ENCODE measurements around the gene HFM1. TPM values are rescaled to one million over a fixed set of nuclear protein-coding genes. Genes with fewer than 3 reads are reported as not detected.
"Not testable (repeated sequence)": the region's sequence is repeated elsewhere in the genome, so short reads cannot be mapped to it uniquely, and the experiment has no call there.

Gene HFM1
- total RNA-seq, 2 donors from 2014 or later = not detected

DNA sequence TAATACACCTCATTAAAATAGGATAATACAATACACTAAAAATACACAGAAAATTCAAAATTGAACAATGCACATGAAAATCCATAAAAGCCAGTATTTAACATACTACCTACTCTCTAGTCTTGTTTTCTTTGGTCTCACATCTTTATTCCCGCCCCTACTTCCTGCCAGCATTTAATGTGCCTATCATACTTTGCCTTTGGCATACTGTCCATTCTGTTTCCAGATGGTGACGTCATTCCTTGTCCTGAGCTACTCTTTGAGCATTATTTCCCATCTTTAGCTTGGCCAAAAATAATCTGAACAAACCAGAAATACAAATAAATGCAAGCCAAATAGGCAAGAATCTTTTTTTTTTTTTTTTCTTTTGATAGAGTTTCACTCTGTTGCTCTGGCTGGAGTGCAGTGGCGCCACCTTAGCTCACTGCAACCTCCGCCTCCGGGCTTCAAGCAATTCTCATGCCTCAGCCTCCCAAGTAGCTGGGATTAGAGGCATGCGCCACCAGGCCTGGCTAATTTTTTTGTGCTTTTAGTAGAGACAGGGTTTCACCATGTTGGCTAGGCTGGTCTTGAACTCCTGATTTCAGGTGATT is 4.4 kb downstream of the HFM1 start:
- Mint-ChIP-seq H3K27ac (no peak overlapping the region), H3K36me3 (ENCODE audit: insufficient read depth in 2 of 2) (peaks cover 0 to 1% of the 10 kb centered on the region in 2 donors), H3K9me3 (no peaks in the 10 kb centered on the region), H3K4me3 (no peak overlapping the region), H3K4me1 (ENCODE audit: low read depth) (peaks cover 5% of the 10 kb centered on the region), H3K27me3 (ENCODE audit: low read depth) (peaks cover 16% of the 10 kb centered on the region)
- ATAC-seq (replicated peaks in 1 of 2) (no peak), DNase-seq (no peak)

DNA sequence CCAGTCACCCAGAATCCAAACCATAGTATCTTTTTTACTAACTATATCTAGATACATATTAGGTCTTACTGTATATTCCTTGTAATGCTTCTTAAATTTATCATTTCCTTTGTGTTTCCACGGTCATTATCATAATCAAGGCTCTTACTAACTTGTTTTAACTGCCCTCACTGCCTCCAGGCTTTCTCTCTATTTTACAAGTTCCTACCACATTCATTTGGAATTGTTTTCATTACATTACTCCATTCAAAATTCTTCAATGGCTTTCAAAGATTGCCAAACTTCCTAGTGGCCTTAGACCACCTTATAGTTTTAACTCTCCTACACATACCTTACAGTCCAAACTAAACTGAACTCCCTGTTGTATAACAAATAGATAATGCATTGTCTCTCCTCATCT is 6.3 kb downstream of the HFM1 start:
- ATAC-seq (replicated peaks in 1 of 2) = no peak
- DNase-seq = no peak
- Mint-ChIP-seq H3K27ac (no peak overlapping the region), H3K4me3 (no peak overlapping the region), H3K36me3 (ENCODE audit: insufficient read depth in 2 of 2) (no peaks in the 10 kb centered on the region), H3K9me3 (no peaks in the 10 kb centered on the region), H3K4me1 (ENCODE audit: low read depth) (no peaks in the 10 kb centered on the region), H3K27me3 (ENCODE audit: low read depth) (peaks cover 16% of the 10 kb centered on the region)

GRCh38 chr1:91397605-91398004 is 7.0 kb downstream of the HFM1 start:
- Mint-ChIP-seq H3K4me3 (no peak overlapping the region), H3K27ac (no peak overlapping the region), H3K27me3 (ENCODE audit: low read depth) (peaks cover 16% of the 10 kb centered on the region), H3K36me3 (ENCODE audit: insufficient read depth in 2 of 2) (no peaks in the 10 kb centered on the region), H3K9me3 (no peaks in the 10 kb centered on the region), H3K4me1 (ENCODE audit: low read depth) (no peaks in the 10 kb centered on the region)
- DNase-seq (no peak), ATAC-seq (replicated peaks in 1 of 2) (no peak)

DNA sequence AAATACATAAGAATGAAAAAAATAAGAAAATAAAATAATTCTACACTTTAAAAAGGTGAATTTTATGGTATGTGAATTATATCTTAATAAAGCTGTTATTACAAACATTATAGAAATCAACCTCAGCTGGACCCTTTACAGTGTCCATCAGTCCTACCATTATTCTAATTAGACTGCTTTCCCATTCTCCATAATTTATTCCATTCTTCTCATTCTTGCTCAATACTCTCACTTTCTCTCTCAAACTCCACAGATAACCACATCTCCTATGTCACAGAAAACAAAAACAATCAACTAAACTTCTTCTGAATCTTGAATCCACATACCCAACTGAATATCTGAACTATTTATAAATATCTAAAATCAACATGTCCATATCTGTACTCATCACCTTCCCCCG is 11.6 kb downstream of the HFM1 start:
- Mint-ChIP-seq H3K4me3 (no peak overlapping the region), H3K4me1 (ENCODE audit: low read depth) (no peaks in the 10 kb centered on the region), H3K9me3 (no peaks in the 10 kb centered on the region), H3K36me3 (ENCODE audit: insufficient read depth in 2 of 2) (no peaks in the 10 kb centered on the region), H3K27ac (no peak overlapping the region), H3K27me3 (ENCODE audit: low read depth) (no peaks in the 10 kb centered on the region)
- DNase-seq = no peak
- ATAC-seq (replicated peaks in 1 of 2) = no peak

DNA sequence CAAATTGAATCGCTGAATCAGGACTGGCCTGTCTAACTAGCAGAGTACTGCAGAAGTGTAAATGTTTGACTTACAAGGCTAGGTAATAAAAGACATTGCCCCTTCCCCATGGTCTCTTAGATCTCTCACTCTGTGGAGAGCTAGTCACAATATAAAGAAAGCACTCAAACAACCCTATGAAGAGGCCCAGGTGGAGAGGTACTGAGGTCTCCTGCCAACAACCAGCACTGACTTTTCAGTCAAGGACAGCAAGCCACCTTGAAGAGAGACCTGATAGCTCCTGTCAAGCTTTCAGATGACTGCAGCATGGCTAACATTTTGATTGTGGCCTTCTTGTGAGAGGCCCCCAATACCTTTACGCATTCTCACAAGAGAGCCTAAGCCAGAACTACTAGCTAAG is 18.5 kb downstream of the HFM1 start:
- Mint-ChIP-seq H3K27ac (no peak overlapping the region), H3K27me3 (ENCODE audit: low read depth) (peaks cover 26% of the 10 kb centered on the region), H3K4me1 (ENCODE audit: low read depth) (no peaks in the 10 kb centered on the region), H3K4me3 (no peak overlapping the region), H3K36me3 (ENCODE audit: insufficient read depth in 2 of 2) (no peaks in the 10 kb centered on the region), H3K9me3 (no peaks in the 10 kb centered on the region)
- ATAC-seq (replicated peaks in 1 of 2) = no peak
- no peak for DNase-seq

- no peaks in the 10 kb centered on the region for H3K9me3 Mint-ChIP-seq
- no peaks in the 10 kb centered on the region for H3K4me1 Mint-ChIP-seq (ENCODE audit: low read depth)
- peaks cover 26% of the 10 kb centered on the region for H3K27me3 Mint-ChIP-seq (ENCODE audit: low read depth)
- no peaks in the 10 kb centered on the region for H3K36me3 Mint-ChIP-seq (ENCODE audit: insufficient read depth in 2 of 2)
- H3K4me3 Mint-ChIP-seq = no peak overlapping the region
- H3K27ac Mint-ChIP-seq = no peak overlapping the region
- DNase-seq = no peak
- ATAC-seq (replicated peaks in 1 of 2) = no peak
These were observed 21.2 kb downstream of the HFM1 start for GRCh38 chr1:91383456-91383855.

GRCh38 chr1:91381844-91382243 is 22.8 kb downstream of the HFM1 start:
- H3K4me3 Mint-ChIP-seq = no peak overlapping the region

DNA sequence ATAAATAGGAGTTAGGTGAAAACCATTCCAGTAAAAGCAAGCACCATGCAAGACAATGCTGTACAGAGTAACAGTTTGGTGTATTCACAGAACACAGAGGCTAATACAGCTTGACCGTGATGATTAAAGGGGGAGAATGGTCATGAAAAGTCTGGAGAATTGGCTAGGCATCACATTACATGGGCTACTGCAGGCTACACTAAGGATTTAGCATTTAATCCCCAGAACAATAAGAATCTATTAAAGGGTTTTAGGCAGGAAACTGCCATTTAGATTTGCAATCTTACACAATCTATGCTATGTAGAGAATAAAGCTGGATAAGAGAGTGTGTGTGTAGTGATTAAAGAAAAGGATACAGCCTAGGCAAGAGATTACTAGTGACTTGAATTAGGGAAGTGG is 30.6 kb downstream of the HFM1 start:
- Mint-ChIP-seq H3K27me3 (ENCODE audit: low read depth) (peaks cover 6% of the 10 kb centered on the region), H3K4me1 (ENCODE audit: low read depth) (no peaks in the 10 kb centered on the region), H3K9me3 (peaks cover 0 to 3% of the 10 kb centered on the region in 2 donors), H3K4me3 (no peak overlapping the region), H3K27ac (no peak overlapping the region), H3K36me3 (ENCODE audit: insufficient read depth in 2 of 2) (peaks cover 0 to 2% of the 10 kb centered on the region in 2 donors)
- DNase-seq = no peak
- ATAC-seq (replicated peaks in 1 of 2) = no peak

More at GRCh38 chr1:91381844-91382243, 22.8 kb downstream of the HFM1 start:
- DNase-seq (no peak), ATAC-seq (replicated peaks in 1 of 2) (no peak)
- Mint-ChIP-seq H3K36me3 (ENCODE audit: insufficient read depth in 2 of 2) (no peaks in the 10 kb centered on the region), H3K27ac (no peak overlapping the region), H3K27me3 (ENCODE audit: low read depth) (peaks cover 31% of the 10 kb centered on the region), H3K4me1 (ENCODE audit: low read depth) (no peaks in the 10 kb centered on the region), H3K9me3 (no peaks in the 10 kb centered on the region)

DNA sequence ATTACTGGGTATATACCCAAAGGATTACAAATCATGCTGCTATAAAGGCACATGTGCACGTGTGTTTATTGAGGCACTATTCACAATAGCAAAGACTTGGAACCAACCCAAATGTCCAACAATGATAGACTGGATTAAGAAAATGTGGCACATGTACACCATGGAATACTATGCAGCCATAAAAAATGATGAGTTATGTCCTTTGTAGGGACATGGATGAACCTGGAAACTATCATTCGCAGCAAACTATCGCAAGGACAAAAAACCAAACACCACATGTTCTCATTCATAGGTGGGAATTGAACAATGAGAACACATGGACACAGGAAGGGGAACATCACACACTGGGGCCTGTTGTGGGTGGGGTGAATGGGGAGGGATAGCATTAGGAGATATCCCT is 32.4 kb downstream of the HFM1 start:
- H3K27me3 Mint-ChIP-seq (ENCODE audit: low read depth) = peaks cover 13% of the 10 kb centered on the region
- not testable (repeated sequence) for H3K27ac Mint-ChIP-seq; ATAC-seq (replicated peaks in 1 of 2); H3K4me1 Mint-ChIP-seq (ENCODE audit: low read depth); H3K36me3 Mint-ChIP-seq (ENCODE audit: insufficient read depth in 2 of 2); H3K4me3 Mint-ChIP-seq; H3K9me3 Mint-ChIP-seq; DNase-seq

GRCh38 chr1:91349524-91349923 is 55.1 kb downstream of the HFM1 start:
- Mint-ChIP-seq H3K27me3 (ENCODE audit: low read depth) (peaks cover 10% of the 10 kb centered on the region), H3K9me3 (peaks cover 7 to 9% of the 10 kb centered on the region in 2 donors), H3K4me3 (no peak overlapping the region), H3K36me3 (ENCODE audit: insufficient read depth in 2 of 2) (peaks cover 0 to 7% of the 10 kb centered on the region in 2 donors), H3K27ac (no peak overlapping the region), H3K4me1 (ENCODE audit: low read depth) (no peaks in the 10 kb centered on the region)
- ATAC-seq (replicated peaks in 1 of 2) (no peak), DNase-seq (no peak)

DNA sequence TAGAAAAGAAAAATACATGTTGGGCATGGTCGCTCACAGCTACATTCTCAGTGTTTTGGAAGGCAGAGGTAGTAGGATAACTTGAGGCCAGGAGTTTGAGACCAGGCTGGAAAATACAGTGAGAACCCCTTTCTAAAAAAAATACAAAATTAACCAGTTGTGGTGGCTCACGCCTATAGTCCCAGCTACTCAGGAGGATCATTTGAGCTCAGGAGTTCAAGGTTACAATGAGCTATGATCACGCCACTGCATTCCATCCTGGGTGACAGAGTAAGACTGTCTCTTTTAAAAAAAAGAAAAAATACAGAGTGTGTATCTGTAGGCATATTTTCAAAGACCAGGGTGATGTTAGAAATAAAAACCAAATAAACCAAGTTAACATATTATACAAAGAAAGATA is 57.8 kb downstream of the HFM1 start:
- H3K4me3 Mint-ChIP-seq = no peak overlapping the region
- H3K9me3 Mint-ChIP-seq = no peaks in the 10 kb centered on the region
- peaks cover 10% of the 10 kb centered on the region for H3K27me3 Mint-ChIP-seq (ENCODE audit: low read depth)
- no peak for ATAC-seq (replicated peaks in 1 of 2)
- no peaks in the 10 kb centered on the region for H3K36me3 Mint-ChIP-seq (ENCODE audit: insufficient read depth in 2 of 2)
- no peak for DNase-seq
- H3K27ac Mint-ChIP-seq = no peak overlapping the region
- no peaks in the 10 kb centered on the region for H3K4me1 Mint-ChIP-seq (ENCODE audit: low read depth)

DNA sequence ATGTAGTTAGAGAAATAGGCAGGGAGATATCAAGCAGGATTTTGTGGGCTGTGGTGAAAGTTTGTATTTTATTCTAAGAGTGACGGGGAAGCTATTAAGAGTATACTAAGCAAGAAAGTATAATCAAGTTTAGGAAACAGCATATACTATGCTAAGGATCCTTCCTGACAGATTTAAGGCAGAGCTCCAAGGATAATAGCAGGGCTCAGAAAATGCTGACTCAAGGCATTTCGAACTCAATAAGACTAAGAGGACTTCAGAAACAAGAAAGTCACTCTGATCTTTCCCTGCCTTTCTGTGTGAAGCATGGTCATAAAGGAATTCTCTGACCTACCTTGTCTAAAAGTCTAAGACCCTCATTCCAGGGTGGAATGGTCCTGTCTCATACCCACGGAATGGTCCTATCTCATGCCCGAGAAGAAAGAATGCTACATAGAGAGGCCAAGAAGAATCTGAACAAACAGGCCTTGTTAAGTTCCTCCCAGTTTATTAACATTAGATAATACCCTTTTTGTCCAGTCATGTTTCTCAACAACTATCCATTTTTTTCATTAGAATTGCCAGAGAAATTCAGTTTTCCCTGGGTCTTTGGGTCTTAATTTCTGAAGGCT is 59.1 kb downstream of the HFM1 start:
- Mint-ChIP-seq H3K4me1 (ENCODE audit: low read depth) (no peaks in the 10 kb centered on the region), H3K9me3 (no peaks in the 10 kb centered on the region), H3K36me3 (ENCODE audit: insufficient read depth in 2 of 2) (no peaks in the 10 kb centered on the region), H3K27ac (no peak overlapping the region), H3K4me3 (no peak overlapping the region), H3K27me3 (ENCODE audit: low read depth) (peaks cover 10% of the 10 kb centered on the region)
- ATAC-seq (replicated peaks in 1 of 2) (no peak), DNase-seq (no peak)

DNA sequence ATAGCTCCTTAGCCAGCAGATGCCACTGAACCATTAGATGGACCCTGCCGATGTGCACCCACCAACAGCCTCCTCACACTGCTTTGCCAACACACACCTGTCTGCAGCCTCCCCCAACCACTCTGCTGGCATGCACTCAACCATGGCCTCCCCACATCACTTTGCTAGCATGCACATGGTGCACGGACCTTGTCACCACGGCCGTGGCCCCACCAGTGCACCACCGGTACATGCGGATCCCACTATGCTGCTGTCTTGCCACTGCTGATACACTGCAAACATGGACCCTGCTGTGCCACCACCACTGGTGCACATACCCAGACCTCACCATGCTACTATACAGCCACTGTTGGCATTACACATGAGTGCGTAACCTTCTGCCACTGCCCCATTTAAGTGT is 66.1 kb downstream of the HFM1 start:
- H3K27me3 Mint-ChIP-seq (ENCODE audit: low read depth) = peaks cover 7% of the 10 kb centered on the region
- H3K36me3 Mint-ChIP-seq (ENCODE audit: insufficient read depth in 2 of 2) = no peaks in the 10 kb centered on the region
- H3K27ac Mint-ChIP-seq = no peak overlapping the region
- peaks cover 0 to 4% of the 10 kb centered on the region in 2 donors for H3K9me3 Mint-ChIP-seq
- H3K4me1 Mint-ChIP-seq (ENCODE audit: low read depth) = no peaks in the 10 kb centered on the region
- H3K4me3 Mint-ChIP-seq = no peak overlapping the region
- DNase-seq = no peak
- no peak for ATAC-seq (replicated peaks in 1 of 2)

GRCh38 chr1:91335603-91336002 is 69.0 kb downstream of the HFM1 start:
- Mint-ChIP-seq H3K4me1 (ENCODE audit: low read depth) (no peaks in the 10 kb centered on the region), H3K36me3 (ENCODE audit: insufficient read depth in 2 of 2) (no peaks in the 10 kb centered on the region), H3K9me3 (peaks cover 0 to 4% of the 10 kb centered on the region in 2 donors), H3K4me3 (no peak overlapping the region), H3K27ac (no peak overlapping the region), H3K27me3 (ENCODE audit: low read depth) (peaks cover 13% of the 10 kb centered on the region)
- no peak for DNase-seq
- ATAC-seq (replicated peaks in 1 of 2) = no peak

Data from activated T-cell treated with anti-CD3 and anti-CD28 coated beads, Interleukin-2, amount 50 U/mL, for 72 hours (primary cell).